HG02943 (cell line): ENCODE data around the gene SLC26A11.
"Not testable (repeated sequence)": the region's sequence is repeated elsewhere in the genome, so short reads cannot be mapped to it uniquely, and the experiment has no call there.

Experiments
- ATAC-seq: cut with Tn5 transposase; IDR thresholded peaks from one replicate; pipeline ENCODE4 v1.9.1; 2021; ENCODE audit warnings: mild to moderate bottlenecking, low read depth, moderate library complexity; ENCODE audit not compliant: unreplicated experiment

The SLC26A11 gene

DNA sequence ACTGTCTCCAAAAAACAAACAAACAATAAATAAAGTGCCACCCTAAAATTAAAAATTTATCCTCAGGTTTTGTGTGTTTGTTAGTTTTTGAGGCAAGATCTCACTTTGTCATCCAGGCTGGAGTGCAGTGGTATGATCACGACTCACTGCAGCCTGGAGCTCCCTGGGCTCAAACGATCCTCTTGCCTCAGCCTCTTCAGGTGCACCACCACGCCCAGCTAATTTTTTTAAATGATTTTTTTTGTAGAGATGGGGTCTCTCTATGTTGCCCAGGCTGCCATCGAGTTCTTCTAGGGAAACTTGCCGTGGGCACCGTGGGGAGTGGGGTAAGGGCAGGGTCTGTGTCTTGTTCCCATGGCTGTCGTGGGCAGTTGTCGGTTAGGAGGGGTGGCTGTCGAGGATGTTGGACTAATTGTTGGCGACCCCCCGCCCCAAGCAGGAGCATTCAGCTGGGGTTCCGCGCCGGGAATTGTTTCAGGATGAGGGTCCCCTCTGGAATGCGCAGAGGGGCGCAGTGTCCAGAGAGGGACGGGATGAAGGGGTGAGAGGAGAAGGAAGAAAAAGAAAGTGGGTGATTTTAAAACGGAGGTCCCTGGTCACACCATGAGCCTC lies 39.3 kb downstream of the SLC26A11 start:
- ATAC-seq = no peak

DNA sequence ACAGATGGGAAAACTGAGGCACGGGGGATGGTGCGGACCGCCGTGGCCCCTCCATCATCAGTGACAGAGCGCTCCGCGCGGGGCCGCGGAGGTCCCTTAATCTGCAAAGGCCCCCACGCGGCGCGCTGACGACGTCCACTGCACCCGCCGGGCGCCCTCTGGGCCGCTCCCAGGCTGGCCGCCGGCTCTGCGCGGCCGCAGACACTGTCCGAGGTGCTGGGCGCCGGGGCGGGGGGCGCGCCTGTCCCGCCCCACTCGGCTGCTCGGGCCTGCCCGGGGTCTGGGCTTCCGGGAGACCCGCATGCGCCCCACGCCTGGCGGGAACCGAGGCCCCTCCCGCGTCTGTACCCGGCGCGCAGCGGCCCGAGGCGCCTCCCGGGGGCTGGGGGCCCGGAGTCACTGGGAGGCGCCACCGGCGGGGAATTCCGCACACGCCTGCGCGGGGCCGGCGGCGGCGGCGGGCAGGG lies 39.9 kb downstream of the SLC26A11 start:
- no peak for ATAC-seq

GRCh38 chr17:80260791-80261158 lies 40.5 kb downstream of the SLC26A11 start, which contains the start of gene RNF213:
RNF213 (plus strand) TSS chr17:80260852; CDS start chr17:80263682, 2,830 bp downstream.
- no peak for ATAC-seq

DNA sequence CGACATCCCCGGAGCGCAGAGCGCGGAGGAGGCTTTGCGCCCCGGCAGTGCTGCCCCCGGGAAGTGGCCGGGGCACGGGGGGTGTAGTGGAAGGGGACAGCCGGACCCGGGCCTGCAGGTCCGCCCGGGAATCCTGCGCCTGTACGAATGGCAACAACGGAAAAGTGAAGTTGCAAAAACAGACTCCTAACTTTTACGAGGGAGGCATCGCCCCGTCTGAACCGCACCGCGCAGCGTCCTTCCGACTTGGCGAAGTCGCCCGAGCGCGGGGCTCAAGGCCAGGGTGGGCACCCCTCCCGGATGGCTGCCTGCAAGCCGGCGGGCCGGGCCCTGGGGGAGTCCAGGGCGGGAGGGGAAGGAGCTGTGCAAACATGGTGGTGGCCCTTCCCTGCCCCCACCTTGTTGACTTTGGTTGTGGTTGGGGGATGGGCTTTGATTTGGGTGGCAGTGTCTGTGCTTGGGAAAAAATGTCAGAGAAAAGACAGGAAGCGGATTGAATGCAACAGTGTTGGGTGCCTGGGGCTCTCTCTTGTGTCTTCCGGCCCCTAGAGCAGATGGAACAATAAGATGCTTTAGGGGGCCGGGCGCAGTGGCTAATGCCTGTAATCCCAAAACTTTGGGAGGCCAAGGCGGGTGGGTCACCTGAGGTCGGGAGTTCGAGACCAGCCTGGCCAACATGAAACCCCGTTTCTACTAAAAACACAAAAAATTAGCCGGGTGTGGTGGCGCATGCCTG lies 41.1 kb downstream of the SLC26A11 start:
- no peak for ATAC-seq

- ATAC-seq = no peak
Observed at GRCh38 chr17:80261895-80262279, 41.7 kb downstream of the SLC26A11 start.

- ATAC-seq = no peak
Observed at GRCh38 chr17:80262291-80262690, 42.1 kb downstream of the SLC26A11 start.

GRCh38 chr17:80262775-80263244 lies 42.6 kb downstream of the SLC26A11 start:
- ATAC-seq = no peak

DNA sequence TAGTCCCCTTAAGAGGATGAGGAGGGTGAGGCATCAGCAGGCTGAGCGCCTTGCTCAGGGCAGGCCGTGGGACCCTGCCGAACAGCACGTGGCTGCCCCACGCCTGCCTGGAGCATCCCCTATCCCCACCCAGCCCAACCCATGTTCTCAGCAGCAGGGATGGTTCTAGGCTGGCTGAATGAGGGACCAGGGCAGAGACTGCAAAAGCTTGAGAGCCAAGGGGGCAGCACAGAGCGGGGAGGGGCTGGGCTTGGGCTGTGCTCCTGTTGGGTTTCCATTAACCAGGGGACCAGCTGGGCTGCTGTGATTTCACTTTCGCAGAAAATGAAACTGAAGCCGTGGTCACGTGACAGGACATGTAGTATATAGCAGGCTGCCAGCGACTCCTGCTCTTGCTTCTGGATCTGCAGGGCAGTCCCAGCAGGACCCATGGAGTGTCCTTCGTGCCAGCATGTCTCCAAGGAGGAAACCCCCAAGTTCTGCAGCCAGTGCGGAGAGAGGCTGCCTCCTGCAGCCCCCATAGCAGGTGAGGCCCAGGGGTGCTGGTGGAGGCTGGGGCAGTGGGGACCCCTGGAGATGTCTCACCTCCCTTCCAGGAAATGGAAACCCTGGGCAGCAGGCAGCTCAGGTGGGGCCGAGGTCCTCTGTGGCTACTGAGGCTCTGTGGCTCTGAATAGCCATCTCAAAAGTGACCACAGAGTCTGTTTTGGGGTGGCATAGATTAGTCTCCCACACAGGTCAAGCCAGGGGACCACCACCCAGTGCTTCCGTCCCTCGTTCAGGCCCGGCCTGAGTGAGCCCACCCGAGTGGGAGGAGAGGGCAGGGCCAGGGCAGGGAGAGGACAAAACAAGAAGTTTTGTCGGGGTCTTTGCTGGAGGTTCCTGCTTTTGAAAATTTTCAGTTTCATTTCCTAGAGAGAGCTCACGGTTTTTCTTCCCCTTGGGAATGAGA lies 43.3 kb downstream of the SLC26A11 start:
- ATAC-seq = no peak

- no peak for ATAC-seq
Observed at GRCh38 chr17:80264205-80265075, 44.2 kb downstream of the SLC26A11 start.

DNA sequence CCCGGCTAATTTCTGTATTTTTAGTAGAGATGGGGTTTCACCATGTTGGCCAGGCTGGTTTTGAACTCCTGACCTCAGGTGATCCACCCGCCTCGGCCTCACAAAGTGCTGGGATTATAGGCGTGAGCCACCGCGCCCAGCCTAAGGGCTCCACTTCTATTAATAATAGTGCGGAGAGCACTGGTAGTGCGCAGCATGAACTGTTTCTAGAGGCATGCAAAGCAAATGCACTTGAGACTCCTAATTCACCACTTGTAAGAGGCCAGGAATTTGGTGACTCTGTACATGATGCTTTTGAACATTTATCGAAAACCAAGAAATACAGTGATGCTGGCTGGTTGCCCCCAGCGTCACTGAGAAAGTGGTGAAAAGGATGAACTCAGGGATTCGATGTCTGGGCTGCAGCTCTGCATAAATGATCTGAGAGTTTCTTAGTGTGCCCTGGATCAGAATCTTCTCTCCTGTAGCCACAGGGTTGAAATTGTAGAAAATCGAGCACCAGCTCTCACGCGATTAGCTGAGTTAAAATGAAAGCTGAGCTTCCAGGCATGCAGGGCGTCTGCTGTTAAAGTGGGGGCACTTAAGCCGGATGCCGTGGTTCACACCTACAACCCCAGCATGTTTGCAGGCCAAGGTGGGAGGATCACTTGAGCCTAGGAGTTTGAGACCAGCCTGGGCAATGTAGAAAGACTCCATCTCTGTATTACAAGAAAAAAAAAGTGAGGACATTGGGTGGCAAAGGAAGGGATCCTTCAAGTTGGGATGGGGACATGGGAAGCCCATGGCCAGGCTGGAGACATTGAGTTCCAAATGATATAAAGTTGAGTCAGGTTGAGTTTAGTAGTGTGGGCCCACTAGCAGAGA lies 45.2 kb downstream of the SLC26A11 start:
- ATAC-seq = no peak

GRCh38 chr17:80267391-80267790 lies 47.2 kb downstream of the SLC26A11 start:
- ATAC-seq = no peak

DNA sequence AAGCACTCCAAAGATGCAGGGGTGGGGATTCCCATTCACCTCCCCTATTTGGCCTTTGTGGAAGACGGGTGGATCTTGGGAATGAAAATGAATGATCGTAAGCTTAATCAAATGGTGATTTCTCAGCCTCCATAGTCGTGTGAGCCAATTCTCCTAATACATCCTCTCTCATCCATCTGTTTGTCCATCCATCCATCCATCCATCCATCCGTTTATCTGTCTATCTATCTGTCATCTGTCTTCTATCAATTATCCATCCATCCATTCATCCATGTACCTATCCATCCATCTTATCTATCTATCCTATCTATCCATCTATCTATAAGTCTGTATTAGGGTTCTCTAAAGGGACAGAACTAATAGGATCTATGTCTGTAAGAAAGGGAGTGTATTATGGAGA lies 48.2 kb downstream of the SLC26A11 start:
- no peak for ATAC-seq

GRCh38 chr17:80269405-80269807 lies 49.2 kb downstream of the SLC26A11 start:
- ATAC-seq = no peak

- no peak for ATAC-seq
Observed at GRCh38 chr17:80270104-80270503, 49.9 kb downstream of the SLC26A11 start.

DNA sequence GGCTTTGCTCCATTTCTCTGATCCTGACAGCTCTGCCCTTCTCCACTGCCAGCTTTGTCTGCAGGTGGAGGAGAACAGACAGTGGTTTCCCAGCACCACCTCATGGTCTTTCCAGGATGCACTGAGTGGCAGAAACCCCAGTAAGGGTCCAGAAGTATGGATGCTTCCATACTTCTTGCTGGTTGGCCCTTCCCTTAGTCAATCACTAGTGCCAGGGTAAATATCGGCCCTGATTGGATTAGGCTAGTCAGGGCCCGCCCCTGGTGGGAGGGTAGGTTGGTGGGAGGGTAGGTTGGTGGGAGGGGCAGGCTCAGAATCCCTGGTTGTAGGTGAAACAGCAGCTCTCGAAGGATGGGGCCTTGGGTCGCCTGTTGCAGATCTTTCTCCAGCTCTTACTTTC lies 50.6 kb downstream of the SLC26A11 start:
- no peak for ATAC-seq

- no peak for ATAC-seq
Observed at GRCh38 chr17:80272366-80272765, 52.1 kb downstream of the SLC26A11 start.

DNA sequence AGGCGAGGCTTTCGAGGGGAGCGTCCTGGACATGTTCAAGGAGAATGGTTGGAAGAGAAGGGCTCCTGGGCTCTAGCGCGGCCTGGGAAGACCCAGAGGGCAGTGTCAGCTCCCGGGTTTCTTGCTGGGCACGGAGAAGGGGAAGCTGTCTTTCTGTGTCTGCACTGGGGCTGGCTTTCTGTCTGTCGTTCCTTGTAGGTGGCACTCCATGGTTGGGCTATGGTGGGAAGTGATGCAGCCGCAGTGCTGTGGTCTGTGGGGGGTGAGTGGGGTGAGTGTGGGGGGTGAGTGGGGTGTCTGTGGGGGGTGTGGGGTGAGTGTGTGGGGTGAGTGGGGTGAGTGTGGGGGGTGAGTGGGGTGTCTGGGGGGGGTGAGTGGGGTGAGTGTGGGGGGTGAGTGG lies 54.1 kb downstream of the SLC26A11 start:
- no peak for ATAC-seq

DNA sequence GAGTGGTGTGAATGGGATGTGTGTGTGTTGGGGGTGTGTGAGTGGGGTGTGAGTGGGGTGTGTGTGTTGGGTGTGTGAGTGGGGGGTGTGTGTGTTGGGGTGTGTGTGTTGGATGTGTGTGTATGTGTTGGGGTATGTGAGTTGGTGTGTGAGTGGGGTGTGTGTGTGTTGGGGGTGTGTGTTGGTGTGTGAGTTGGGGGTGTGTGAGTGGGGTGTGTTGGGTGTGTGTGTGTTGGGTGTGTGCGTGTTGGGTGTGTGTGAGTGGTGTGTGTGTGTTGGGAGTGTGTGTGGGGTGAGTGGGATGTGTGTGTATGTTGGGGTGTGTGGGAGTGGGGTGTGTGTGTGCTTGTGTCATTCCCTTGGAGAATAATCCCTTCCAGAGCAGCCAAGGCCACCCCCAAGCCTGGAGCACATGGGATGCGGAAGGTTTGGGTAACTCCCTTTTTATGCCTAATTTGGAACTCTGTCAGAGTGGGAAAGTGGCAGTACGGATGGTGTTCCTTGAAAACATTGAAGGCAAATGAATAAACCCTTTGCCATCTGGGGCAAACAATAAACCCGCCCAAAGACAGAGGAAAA lies 54.7 kb downstream of the SLC26A11 start:
- no peak for ATAC-seq

GRCh38 chr17:80275857-80276256 lies 55.6 kb downstream of the SLC26A11 start:
- ATAC-seq = not testable (repeated sequence)
